Measurements from ENCODE around the gene MRPL21. TPM values are rescaled to one million over a fixed set of nuclear protein-coding genes. Genes with fewer than 3 reads are reported as not detected.
A peak's percentile ranks its signal among the peaks of the same experiment; 100 is the strongest.
"Not testable (repeated sequence)": the region's sequence is repeated elsewhere in the genome, so short reads cannot be mapped to it uniquely, and the experiment has no call there.

MRPL21 gene
- polyA plus RNA-seq, 6 donors from 2014 or later, result 94.8 to 125 (median 116) TPM

- Mint-ChIP-seq H3K27ac (peak overlapping the region in 2 of 6 donors; percentile 76 to 83), H3K36me3 (peaks cover 0 to 10% of the 10 kb centered on the region in 2 donors), H3K27me3 (no peaks in the 10 kb centered on the region), H3K4me1 (peaks cover 0 to 2% (median 0%) of the 10 kb centered on the region in 3 donors), H3K9me3 (no peaks in the 10 kb centered on the region), H3K4me3 (no peak overlapping the region)
- ATAC-seq (ENCODE audit: low read depth in 2 of 2) (no peak), DNase-seq (no peak)
Observed at GRCh38 chr11:68891351-68891948, 12.2 kb downstream of the MRPL21 start.

DNA sequence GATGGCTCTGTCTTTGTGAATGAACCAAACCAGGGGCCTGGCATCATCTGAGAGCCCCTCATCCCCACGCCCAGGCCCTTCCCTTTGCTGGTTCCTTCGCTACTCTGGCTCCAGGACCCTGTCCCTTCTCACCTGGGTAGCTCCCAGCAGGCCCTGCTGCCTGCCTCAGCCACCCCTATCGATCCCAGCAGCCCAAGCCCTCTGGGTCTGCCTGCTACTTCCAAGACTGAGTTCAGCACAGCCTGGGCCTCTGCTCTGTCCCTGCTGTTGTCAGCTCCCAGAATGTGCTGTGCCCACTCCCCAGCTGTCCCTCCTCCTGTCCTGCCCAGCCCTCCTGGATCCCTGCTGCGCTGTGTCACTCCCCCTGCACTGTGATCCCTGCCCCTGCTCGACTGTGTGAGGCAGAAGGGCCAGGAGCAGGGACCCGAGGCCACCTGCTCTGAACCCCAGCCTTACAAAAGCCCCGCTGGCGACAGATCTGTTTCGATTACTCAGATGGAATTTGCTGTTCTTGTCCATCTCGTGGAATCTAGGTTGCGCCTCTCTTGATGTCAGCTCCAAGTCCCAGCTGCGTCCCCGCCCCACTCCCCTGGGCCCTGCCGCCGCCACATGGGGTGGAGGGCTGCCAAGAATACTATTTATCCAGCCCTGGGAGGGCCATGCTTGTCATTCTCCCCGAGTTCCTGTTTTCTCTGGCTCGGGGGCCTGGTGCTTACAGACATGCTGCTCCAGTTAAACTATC lies 13.0 kb downstream of the MRPL21 start:
- DNase-seq (no peak), ATAC-seq (ENCODE audit: low read depth in 2 of 2) (no peak)
- H3K27me3 Mint-ChIP-seq, result no peaks in the 10 kb centered on the region
- H3K4me3 Mint-ChIP-seq, result no peak overlapping the region
- no peaks in the 10 kb centered on the region for H3K9me3 Mint-ChIP-seq
- H3K4me1 Mint-ChIP-seq, result no peaks in the 10 kb centered on the region
- H3K27ac Mint-ChIP-seq, result peak overlapping the region in 4 of 6 donors; percentile 57 to 93 (median 84)
- H3K36me3 Mint-ChIP-seq, result peaks cover 0 to 10% of the 10 kb centered on the region in 2 donors

GRCh38 chr11:68889948-68890446 lies 13.6 kb downstream of the MRPL21 start:
- ATAC-seq (ENCODE audit: low read depth in 2 of 2) (no peak), DNase-seq (no peak)
- no peaks in the 10 kb centered on the region for H3K9me3 Mint-ChIP-seq
- no peaks in the 10 kb centered on the region for H3K27me3 Mint-ChIP-seq
- no peak overlapping the region for H3K4me3 Mint-ChIP-seq
- H3K27ac Mint-ChIP-seq, result no peak overlapping the region
- no peaks in the 10 kb centered on the region for H3K4me1 Mint-ChIP-seq
- peaks cover 0 to 10% of the 10 kb centered on the region in 2 donors for H3K36me3 Mint-ChIP-seq

- H3K9me3 Mint-ChIP-seq; DNase-seq; H3K27ac Mint-ChIP-seq; ATAC-seq (ENCODE audit: low read depth in 2 of 2); H3K4me3 Mint-ChIP-seq; H3K27me3 Mint-ChIP-seq; H3K36me3 Mint-ChIP-seq; H3K4me1 Mint-ChIP-seq: not testable (repeated sequence)
Observed at GRCh38 chr11:68884827-68885226, 18.8 kb downstream of the MRPL21 start.

- no peaks in the 10 kb centered on the region for H3K9me3 Mint-ChIP-seq
- DNase-seq (no peak), ATAC-seq (ENCODE audit: low read depth in 2 of 2) (no peak)
- H3K4me1 Mint-ChIP-seq, result no peaks in the 10 kb centered on the region
- peaks cover 0 to 7% of the 10 kb centered on the region in 2 donors for H3K36me3 Mint-ChIP-seq
- H3K4me3 Mint-ChIP-seq, result no peak overlapping the region
- no peaks in the 10 kb centered on the region for H3K27me3 Mint-ChIP-seq
- no peak overlapping the region for H3K27ac Mint-ChIP-seq
Observed at GRCh38 chr11:68882391-68882790, 21.2 kb downstream of the MRPL21 start.

GRCh38 chr11:68881320-68881719 lies 22.3 kb downstream of the MRPL21 start:
- H3K27me3 Mint-ChIP-seq, result no peaks in the 10 kb centered on the region
- DNase-seq (no peak), ATAC-seq (ENCODE audit: low read depth in 2 of 2) (no peak)
- no peaks in the 10 kb centered on the region for H3K4me1 Mint-ChIP-seq
- no peaks in the 10 kb centered on the region for H3K9me3 Mint-ChIP-seq
- H3K36me3 Mint-ChIP-seq, result peaks cover 0 to 7% of the 10 kb centered on the region in 2 donors
- no peak overlapping the region for H3K27ac Mint-ChIP-seq
- H3K4me3 Mint-ChIP-seq, result no peak overlapping the region

DNA sequence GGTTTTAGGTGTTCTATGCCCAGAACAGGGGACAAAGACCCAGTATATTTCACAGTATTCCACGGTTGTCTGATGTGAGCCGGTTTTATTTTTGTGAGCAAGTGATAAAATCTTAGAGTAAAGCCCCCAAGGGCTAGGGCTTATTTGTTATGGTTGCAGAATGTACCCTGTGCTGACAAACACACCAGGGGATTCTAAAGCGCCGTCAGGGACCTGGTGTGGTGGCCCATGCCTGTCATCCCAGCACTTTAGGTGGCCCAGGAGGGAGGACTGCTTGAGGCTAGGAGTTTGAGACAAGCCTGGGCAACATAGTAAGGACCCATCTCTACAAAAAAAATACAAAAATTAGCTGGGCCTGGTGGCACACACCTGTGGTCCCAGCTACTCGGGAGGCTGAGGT lies 22.8 kb downstream of the MRPL21 start:
- H3K4me3 Mint-ChIP-seq, result no peak overlapping the region
- no peaks in the 10 kb centered on the region for H3K9me3 Mint-ChIP-seq
- DNase-seq, result no peak
- H3K4me1 Mint-ChIP-seq, result no peaks in the 10 kb centered on the region
- H3K27ac Mint-ChIP-seq, result no peak overlapping the region
- H3K27me3 Mint-ChIP-seq, result no peaks in the 10 kb centered on the region
- ATAC-seq (ENCODE audit: low read depth in 2 of 2), result no peak
- peaks cover 0 to 7% of the 10 kb centered on the region in 2 donors for H3K36me3 Mint-ChIP-seq

- H3K27ac Mint-ChIP-seq, result no peak overlapping the region
Observed at GRCh38 chr11:68878022-68878421, 25.6 kb downstream of the MRPL21 start.

DNA sequence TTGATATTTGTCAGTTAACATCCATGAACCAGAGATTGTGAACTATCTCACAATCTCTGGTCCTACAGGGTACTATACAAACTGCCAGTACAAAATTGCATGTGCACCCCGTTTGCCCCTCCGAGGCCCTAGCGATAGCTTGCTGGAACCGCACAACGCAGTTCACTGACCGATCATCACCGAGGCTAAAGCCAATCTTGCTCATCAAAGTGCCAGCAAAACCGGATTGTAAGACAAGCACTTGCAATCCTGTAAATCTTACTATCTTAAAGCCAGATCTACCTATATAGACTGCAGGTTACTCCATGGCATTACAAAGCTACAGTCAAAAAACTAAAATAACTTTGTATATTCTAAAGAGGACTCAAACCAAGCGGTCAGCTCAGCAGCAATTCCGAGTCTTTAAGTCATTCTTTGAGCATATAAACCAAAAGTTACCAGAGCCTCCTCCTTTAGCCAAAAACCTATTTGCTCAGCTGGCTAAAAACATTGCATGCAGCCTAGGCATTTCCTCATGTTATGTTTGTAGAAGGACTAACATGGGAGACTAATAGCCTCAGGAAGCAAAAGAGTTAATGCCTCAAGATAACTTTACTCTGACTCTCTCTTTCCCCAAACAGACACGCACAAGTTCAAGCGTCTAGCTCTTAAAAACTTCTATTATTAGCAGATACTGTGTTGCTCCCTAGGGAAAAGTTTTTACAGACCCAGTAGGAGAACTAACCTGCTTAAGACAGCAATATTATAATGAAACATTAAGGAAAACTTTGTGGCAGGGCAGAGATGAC lies 31.2 kb downstream of the MRPL21 start:
- Mint-ChIP-seq H3K9me3 (no peaks in the 10 kb centered on the region), H3K4me1 (peaks cover 14 to 15% (median 14%) of the 10 kb centered on the region in 3 donors), H3K27ac (no peak overlapping the region), H3K27me3 (peaks cover 13 to 25% (median 21%) of the 10 kb centered on the region in 3 donors), H3K36me3 (no peaks in the 10 kb centered on the region), H3K4me3 (no peak overlapping the region)
- DNase-seq (no peak), ATAC-seq (ENCODE audit: low read depth in 2 of 2) (no peak)

More at GRCh38 chr11:68878022-68878421, 25.6 kb downstream of the MRPL21 start:
- H3K4me1 Mint-ChIP-seq, result no peaks in the 10 kb centered on the region
- peaks cover 0 to 7% of the 10 kb centered on the region in 2 donors for H3K36me3 Mint-ChIP-seq
- H3K4me3 Mint-ChIP-seq, result no peak overlapping the region
- DNase-seq (no peak), ATAC-seq (ENCODE audit: low read depth in 2 of 2) (no peak)
- H3K27me3 Mint-ChIP-seq, result peaks cover 0 to 1% (median 0%) of the 10 kb centered on the region in 3 donors
- H3K9me3 Mint-ChIP-seq, result no peaks in the 10 kb centered on the region

GRCh38 chr11:68870470-68870869 lies 33.2 kb downstream of the MRPL21 start:
- H3K27ac Mint-ChIP-seq, result peak overlapping the region in 2 of 6 donors; percentile 32 to 92
- peaks cover 13 to 25% (median 21%) of the 10 kb centered on the region in 3 donors for H3K27me3 Mint-ChIP-seq
- H3K9me3 Mint-ChIP-seq, result no peaks in the 10 kb centered on the region
- H3K4me1 Mint-ChIP-seq, result peaks cover 14 to 15% (median 14%) of the 10 kb centered on the region in 3 donors
- ATAC-seq (ENCODE audit: low read depth in 2 of 2) (no peak), DNase-seq (no peak)
- no peaks in the 10 kb centered on the region for H3K36me3 Mint-ChIP-seq
- peak overlapping the region; percentile 77 to 96 (median 90) for H3K4me3 Mint-ChIP-seq

- Mint-ChIP-seq H3K4me3 (peak overlapping the region in 2 of 8 donors; percentile 0 to 44), H3K27me3 (peaks cover 13 to 25% (median 21%) of the 10 kb centered on the region in 3 donors), H3K27ac (peak overlapping the region in 2 of 6 donors; percentile 59 to 64), H3K9me3 (peaks cover 0 to 4% (median 3%) of the 10 kb centered on the region in 7 donors), H3K36me3 (no peaks in the 10 kb centered on the region), H3K4me1 (peaks cover 14 to 15% (median 14%) of the 10 kb centered on the region in 3 donors)
- no peak for ATAC-seq (ENCODE audit: low read depth in 2 of 2)
- no peak for DNase-seq
Observed at GRCh38 chr11:68868221-68868835, 35.3 kb downstream of the MRPL21 start.

GRCh38 chr11:68867066-68867465 lies 36.6 kb downstream of the MRPL21 start:
- Mint-ChIP-seq H3K27ac (no peak overlapping the region), H3K4me3 (no peak overlapping the region), H3K4me1 (peaks cover 14 to 15% (median 14%) of the 10 kb centered on the region in 3 donors), H3K36me3 (no peaks in the 10 kb centered on the region), H3K27me3 (peaks cover 9 to 25% (median 21%) of the 10 kb centered on the region in 3 donors), H3K9me3 (peaks cover 0 to 6% (median 5%) of the 10 kb centered on the region in 7 donors)
- ATAC-seq (ENCODE audit: low read depth in 2 of 2) (no peak), DNase-seq (no peak)

DNA sequence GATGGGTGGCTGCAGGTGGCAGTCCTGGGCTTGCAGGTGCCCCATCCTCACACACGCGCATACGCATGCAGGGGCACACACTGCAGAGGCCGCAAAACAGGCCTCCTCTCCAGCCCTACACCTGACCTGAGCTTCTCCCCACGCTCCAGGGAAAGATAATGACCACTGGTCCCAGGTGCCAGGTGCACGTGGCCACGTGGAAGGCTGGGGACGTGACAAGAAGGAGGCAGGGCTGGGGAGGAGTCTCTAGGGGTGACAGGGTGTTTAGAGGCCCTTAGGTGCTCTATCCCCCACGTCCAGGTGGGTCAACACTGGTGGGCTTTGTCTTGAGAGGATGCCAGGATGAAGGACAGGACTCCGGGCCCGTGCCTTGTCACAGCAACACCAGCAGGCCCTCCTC lies 38.4 kb downstream of the MRPL21 start:
- no peak for DNase-seq
- peaks cover 0 to 6% (median 5%) of the 10 kb centered on the region in 7 donors for H3K9me3 Mint-ChIP-seq
- H3K27me3 Mint-ChIP-seq, result peaks cover 9 to 23% (median 21%) of the 10 kb centered on the region in 3 donors
- peak overlapping the region in 1 of 6 donors; percentile 70 for H3K27ac Mint-ChIP-seq
- no peak overlapping the region for H3K4me3 Mint-ChIP-seq
- H3K36me3 Mint-ChIP-seq, result no peaks in the 10 kb centered on the region
- no peak for ATAC-seq (ENCODE audit: low read depth in 2 of 2)
- peaks cover 9 to 13% (median 11%) of the 10 kb centered on the region in 3 donors for H3K4me1 Mint-ChIP-seq

Measured in naive B cell (primary cell).